ENCODE data around the gene KDSR.

Gene KDSR

DNA sequence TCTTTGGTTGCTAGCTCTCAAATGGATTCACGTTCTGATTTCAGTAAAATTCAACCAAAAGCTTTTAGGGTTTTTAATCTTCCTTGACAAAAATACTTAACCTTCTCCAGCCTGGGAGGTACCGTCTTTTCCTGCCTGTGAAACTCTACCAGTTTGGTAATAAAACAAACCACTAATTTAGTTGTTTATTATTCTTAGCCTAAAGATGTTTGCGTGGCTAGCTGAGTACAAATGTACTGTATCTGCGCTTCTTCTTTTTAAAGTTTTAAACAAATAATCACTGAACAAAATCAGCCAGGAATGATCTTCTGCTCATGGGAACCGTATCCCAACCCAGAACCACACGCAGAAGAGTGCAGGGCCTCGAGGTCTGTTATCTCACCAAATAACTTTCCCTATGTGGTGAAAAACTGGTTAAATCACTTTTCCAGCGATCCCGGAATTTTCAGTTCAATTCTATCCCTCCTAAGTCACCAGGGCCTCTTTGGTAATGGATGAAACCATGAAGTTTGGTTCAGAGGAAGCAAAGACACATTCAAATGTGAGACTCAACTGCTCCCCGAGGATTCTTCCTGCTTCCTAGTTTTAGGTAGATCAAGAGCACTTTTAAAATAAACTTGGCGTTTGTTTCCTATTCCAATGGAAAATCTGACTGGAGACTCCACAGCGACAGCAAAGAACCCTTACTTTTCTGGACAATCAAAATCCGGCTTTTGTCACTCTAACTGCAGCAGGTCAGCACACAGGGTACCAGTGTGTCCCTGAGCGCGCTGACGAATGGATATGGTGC is 83.5 kb downstream of the KDSR start:
- no peak for DNase-seq (ENCODE audit: low spot score)

- no peak for DNase-seq (ENCODE audit: low spot score)
Observed at GRCh38 chr18:63282793-63283192, 84.2 kb downstream of the KDSR start.

All from LoVo (cell line).